PC-3 (cell line): ENCODE measurements around the gene C16orf86. TPM values are rescaled to one million over a fixed set of nuclear protein-coding genes. Genes with fewer than 3 reads are reported as not detected.

Source experiments
- ATAC-seq: fragments of 200-7000 bp; cut with Tn5 transposase; 2 replicates; pipeline ENCODE4 v1.9.1; 2020; ENCODE audit warnings: mild to moderate bottlenecking, moderate library complexity
- BruUV-seq: library from RNA; stranded (reverse); fragments of 400-500 nt; replicated peaks from 2 replicates; lab custom pipeline; 2021; lab: Mats Ljungman, UMichigan
- CTCF ChIA-PET: fragments of 300-600 bp; sonication (Branson Sonifier 250); formaldehyde crosslinking; loops from one replicate; lab custom pipeline; 2022; ENCODE audit warnings: antibody characterized with exemption; lab: Charles Lee
- POLR2A ChIA-PET: fragments of 300-600 bp; sonication (Branson Sonifier 250); formaldehyde crosslinking; loops from one replicate; lab custom pipeline; 2022; ENCODE audit warnings: antibody characterized with exemption; ENCODE audit not compliant: unreplicated experiment; lab: Charles Lee
- DNase-seq: peaks from one replicate; pipeline ENCODE4 v3.0.0-alpha.2; 2015
- H2AFZ ChIP-seq: fragments of 300-600 bp; sonication (generic); 2 replicates; pipeline ENCODE4 v1.6.0; 2016; ENCODE audit warnings: antibody characterized with exemption, low read length
- H3F3A ChIP-seq: fragments of 300-600 bp; sonication (generic); one replicate; pipeline ENCODE4 v1.6.0; 2017; ENCODE audit warnings: antibody characterized with exemption, low read length, control low read depth, mild to moderate bottlenecking; ENCODE audit not compliant: unreplicated experiment
- H3K27ac ChIP-seq: fragments of 300-600 bp; sonication (generic); 2 replicates; pipeline ENCODE4 v1.5.1; 2016; ENCODE audit warnings: mild to moderate bottlenecking, low read length
- H3K27me3 ChIP-seq: fragments of 300-600 bp; sonication (generic); 2 replicates; pipeline ENCODE4 v1.6.1; 2016; ENCODE audit warnings: low read length, mixed read lengths
- H3K36me3 ChIP-seq: fragments of 300-600 bp; sonication (generic); 2 replicates; pipeline ENCODE4 v1.6.1; 2016; ENCODE audit warnings: low read depth, mixed run types, low read length, mixed read lengths
- H3K4me1 ChIP-seq: fragments of 300-600 bp; sonication (generic); 2 replicates; pipeline ENCODE4 v1.5.1; 2016; ENCODE audit warnings: low read length; ENCODE audit not compliant: insufficient read depth
- H3K4me2 ChIP-seq: fragments of 300-600 bp; sonication (generic); 2 replicates; pipeline ENCODE4 v1.6.0; 2016; ENCODE audit warnings: low read length
- H3K4me3 ChIP-seq: fragments of 300-600 bp; sonication (generic); 2 replicates; pipeline ENCODE4 v1.5.1; 2016; ENCODE audit warnings: mild to moderate bottlenecking, low read length, mixed read lengths
- H3K79me2 ChIP-seq: fragments of 300-600 bp; sonication (generic); 2 replicates; pipeline ENCODE4 v1.6.1; 2017; ENCODE audit warnings: low read length, mixed read lengths
- H3K9ac ChIP-seq: fragments of 300-600 bp; sonication (generic); 2 replicates; pipeline ENCODE4 v1.6.0; 2016; ENCODE audit warnings: mild to moderate bottlenecking, low read length
- H3K9me2 ChIP-seq: fragments of 300-600 bp; sonication (generic); replicated peaks from 2 replicates; pipeline ENCODE4 v1.6.1; 2016; ENCODE audit warnings: mixed run types, low read length, mixed read lengths
- H3K9me3 ChIP-seq: fragments of 300-600 bp; sonication (generic); 2 replicates; pipeline ENCODE4 v1.6.1; 2016; ENCODE audit warnings: low read length, mixed read lengths
- H4K20me1 ChIP-seq: fragments of 300-600 bp; sonication (generic); 2 replicates; pipeline ENCODE4 v1.6.1; 2016; ENCODE audit warnings: low read length, mixed read lengths
- EZH2 ChIP-seq: fragments of 300-600 bp; sonication (generic); IDR thresholded peaks from one replicate; pipeline ENCODE4 v1.6.1; 2017; ENCODE audit warnings: antibody characterized with exemption, mild to moderate bottlenecking, low read length; ENCODE audit not compliant: unreplicated experiment
- EZH2phosphoT487 ChIP-seq: fragments of 300-600 bp; sonication (generic); IDR thresholded peaks from 2 replicates; pipeline ENCODE4 v1.6.1; 2018; ENCODE audit warnings: mild to moderate bottlenecking, antibody characterized with exemption, low read length, borderline replicate concordance
- intact Hi-C: fragments of 100-400 bp; cut with micrococcal nuclease; formaldehyde crosslinking; loops from 2 replicates; pipeline ENCODE4 v1.9.0; 2023
- total RNA-seq: library from RNA; depleted of rRNA; stranded (reverse); fragments of >200 nt; gene quantifications from 2 replicates; pipeline ENCODE4 v1.2.3, GENCODE V29; 2014
- TF ChIP-seq, protein P1 (sequence below): fragments of 300-600 bp; sonication (generic); conservative IDR thresholded peaks from 2 replicates; pipeline ENCODE4 v1.5.1; 2017; ENCODE audit warnings: antibody characterized with exemption, low read depth, mild to moderate bottlenecking, low read length

The C16orf86 gene
- total RNA-seq, 1 experiment from 2014 or later, result not detected

DNA sequence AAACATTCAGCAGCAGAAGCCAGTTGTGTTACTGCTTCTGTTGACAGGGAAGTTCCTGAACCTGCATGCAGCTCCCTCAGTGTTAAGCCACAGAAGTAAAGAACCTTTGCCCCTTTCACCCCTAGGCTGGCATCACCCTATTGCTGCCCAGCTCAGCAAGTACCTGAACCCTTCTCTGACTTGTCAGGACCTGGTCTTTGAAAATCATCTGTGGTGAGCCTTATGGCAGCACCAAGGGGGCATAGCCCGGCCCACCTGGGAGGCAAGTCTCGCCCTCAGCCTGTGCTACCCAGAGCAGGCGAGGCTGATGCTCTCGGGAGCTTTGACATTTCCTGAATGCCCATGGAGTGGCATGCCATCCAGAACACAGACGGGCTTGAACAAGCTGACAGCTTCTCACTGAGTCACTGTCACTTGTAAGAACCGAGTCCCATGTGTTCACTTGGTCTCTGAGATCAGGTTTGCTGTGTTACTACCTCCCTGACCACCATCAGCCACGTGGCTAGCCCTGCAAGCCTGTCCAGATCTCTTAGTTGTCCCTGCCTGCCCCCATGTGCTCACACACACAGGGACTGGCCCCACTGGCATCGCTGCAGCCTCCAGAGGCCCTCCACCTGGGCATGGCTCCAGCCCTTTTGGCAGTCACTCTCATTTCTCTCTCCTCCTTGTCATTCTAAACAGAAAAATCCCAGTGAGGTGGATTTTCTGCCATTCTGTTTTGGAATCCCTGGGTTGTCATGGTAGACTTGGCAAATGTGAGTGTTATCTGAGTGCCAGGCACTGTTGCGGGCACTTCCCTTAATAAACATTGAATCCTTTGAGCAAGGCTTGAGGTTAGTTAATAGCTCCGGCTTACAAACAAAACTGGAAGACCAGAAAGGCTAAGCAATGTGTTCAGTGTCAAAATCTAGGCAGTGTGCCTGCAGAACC lies 24.6 kb upstream of the C16orf86 start:
- peak; percentile 15 for DNase-seq
- H3K27ac ChIP-seq, result no peak overlapping the region
- intact Hi-C loops, result no loop called here
- no peaks in the 10 kb centered on the region for H3K79me2 ChIP-seq
- no peaks in the 10 kb centered on the region for H3K27me3 ChIP-seq
- no peak overlapping the region for H3K4me3 ChIP-seq
- H3K4me1 ChIP-seq, result no peaks in the 10 kb centered on the region
- BruUV-seq, result no TSS peak
- no peaks in the 10 kb centered on the region for H3K9me3 ChIP-seq
- H2AFZ ChIP-seq, result no peak overlapping the region
- H4K20me1 ChIP-seq, result no peaks in the 10 kb centered on the region
- ChIA-PET CTCF (interaction anchor here (0.6 kb wide), 1 partner anchor 72 kb away, joined by 6 read pairs; no protein-coding TSS in a partner anchor), POLR2A (no interaction called here)
- peak; percentile 76 for ATAC-seq
- TF ChIP-seq EZH2phosphoT487 (no peak), EZH2 (no peak)
- H3K9ac ChIP-seq, result no peak overlapping the region
- H3K4me2 ChIP-seq, result no peak overlapping the region
- H3F3A ChIP-seq, result no peaks in the 10 kb centered on the region
- H3K36me3 ChIP-seq, result peaks cover 17% of the 10 kb centered on the region; the same call in 1 of the 2 replicates
- no peaks in the 10 kb centered on the region for H3K9me2 ChIP-seq

- ATAC-seq (no peak), DNase-seq (no peak)
- no peak overlapping the region for H3K4me2 ChIP-seq
- TF ChIP-seq, protein P1, sequence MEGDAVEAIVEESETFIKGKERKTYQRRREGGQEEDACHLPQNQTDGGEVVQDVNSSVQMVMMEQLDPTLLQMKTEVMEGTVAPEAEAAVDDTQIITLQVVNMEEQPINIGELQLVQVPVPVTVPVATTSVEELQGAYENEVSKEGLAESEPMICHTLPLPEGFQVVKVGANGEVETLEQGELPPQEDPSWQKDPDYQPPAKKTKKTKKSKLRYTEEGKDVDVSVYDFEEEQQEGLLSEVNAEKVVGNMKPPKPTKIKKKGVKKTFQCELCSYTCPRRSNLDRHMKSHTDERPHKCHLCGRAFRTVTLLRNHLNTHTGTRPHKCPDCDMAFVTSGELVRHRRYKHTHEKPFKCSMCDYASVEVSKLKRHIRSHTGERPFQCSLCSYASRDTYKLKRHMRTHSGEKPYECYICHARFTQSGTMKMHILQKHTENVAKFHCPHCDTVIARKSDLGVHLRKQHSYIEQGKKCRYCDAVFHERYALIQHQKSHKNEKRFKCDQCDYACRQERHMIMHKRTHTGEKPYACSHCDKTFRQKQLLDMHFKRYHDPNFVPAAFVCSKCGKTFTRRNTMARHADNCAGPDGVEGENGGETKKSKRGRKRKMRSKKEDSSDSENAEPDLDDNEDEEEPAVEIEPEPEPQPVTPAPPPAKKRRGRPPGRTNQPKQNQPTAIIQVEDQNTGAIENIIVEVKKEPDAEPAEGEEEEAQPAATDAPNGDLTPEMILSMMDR, result no peak
- TF ChIP-seq EZH2, result no peak
- no peak for TF ChIP-seq EZH2phosphoT487
- H3K79me2 ChIP-seq, result no peaks in the 10 kb centered on the region
- no peaks in the 10 kb centered on the region for H4K20me1 ChIP-seq
- H3K4me1 ChIP-seq, result no peaks in the 10 kb centered on the region
- ChIA-PET POLR2A (no interaction called here), CTCF (no interaction called here)
- BruUV-seq, result no TSS peak
- H3K36me3 ChIP-seq, result no peaks in the 10 kb centered on the region
- no peak overlapping the region for H2AFZ ChIP-seq
- H3K27ac ChIP-seq, result no peak overlapping the region
- intact Hi-C loops, result no loop called here
- H3K9me2 ChIP-seq, result no peaks in the 10 kb centered on the region
- no peaks in the 10 kb centered on the region for H3K9me3 ChIP-seq
- no peak overlapping the region for H3K9ac ChIP-seq
- no peak overlapping the region for H3K4me3 ChIP-seq
- no peaks in the 10 kb centered on the region for H3K27me3 ChIP-seq
- H3F3A ChIP-seq, result no peaks in the 10 kb centered on the region
These were observed 22.6 kb upstream of the C16orf86 start for GRCh38 chr16:67644038-67644437.

- H3K4me3 ChIP-seq, result no peak overlapping the region
- no peaks in the 10 kb centered on the region for H3K9me3 ChIP-seq
- BruUV-seq, result no TSS peak
- H3K9ac ChIP-seq, result no peak overlapping the region
- no peaks in the 10 kb centered on the region for H3K36me3 ChIP-seq
- H2AFZ ChIP-seq, result no peak overlapping the region
- POLR2A ChIA-PET, result no interaction called here
- no peaks in the 10 kb centered on the region for H3K9me2 ChIP-seq
- H3K4me2 ChIP-seq, result no peak overlapping the region
- ATAC-seq, result no peak
- H3K79me2 ChIP-seq, result no peaks in the 10 kb centered on the region
- no peak overlapping the region for H3K27ac ChIP-seq
- CTCF ChIA-PET, result no interaction called here
- intact Hi-C loops, result no loop called here
- TF ChIP-seq, protein P1, result no peak
- no peak for TF ChIP-seq EZH2phosphoT487
- no peak for TF ChIP-seq EZH2
- DNase-seq, result no peak
- no peaks in the 10 kb centered on the region for H3K27me3 ChIP-seq
- H3K4me1 ChIP-seq, result no peaks in the 10 kb centered on the region
- no peaks in the 10 kb centered on the region for H3F3A ChIP-seq
- no peaks in the 10 kb centered on the region for H4K20me1 ChIP-seq
These were observed 21.1 kb upstream of the C16orf86 start for GRCh38 chr16:67645397-67646121.
